Right lobe of liver (tissue), 6 donors: Measurements from ENCODE around the gene MTHFD1. TPM values are rescaled to one million over a fixed set of nuclear protein-coding genes. Genes with fewer than 3 reads are reported as not detected.
A peak's percentile ranks its signal among the peaks of the same experiment; 100 is the strongest.

Experiments
- ATAC-seq, 4 donors: fragments of 200-7000 bp; cut with Tn5 transposase; one replicate each; pipeline ENCODE4 v1.9.1; 2020; ENCODE audit warnings: mild to moderate bottlenecking in 4 of 4, moderate library complexity in 4 of 4
- DNase-seq, 3 donors: peaks; one replicate each; pipeline ENCODE4 v3.0.0-alpha.2; 2020
- H3K27ac ChIP-seq, 3 donors: fragments of 200-600 bp; one replicate each; pipeline ENCODE4 v1.8.0; 2022
- H3K27me3 ChIP-seq, 2 donors: fragments of 200-600 bp; one replicate each; pipeline ENCODE4 v1.8.0; 2022
- H3K36me3 ChIP-seq, 4 donors: fragments of 200-600 bp; sonication (generic) in 1 of 4; one replicate each; pipeline versions ENCODE4 v1.5.1 to v1.8.0; 2017 to 2022; ENCODE audit warnings: control low read depth in 1 of 4
- H3K4me1 ChIP-seq, 4 donors: fragments of 200-600 bp; sonication (generic) in 1 of 4; one replicate each; pipeline versions ENCODE4 v1.5.1 to v1.8.0; 2017 to 2022; ENCODE audit warnings: control low read depth in 1 of 4
- H3K4me3 ChIP-seq, 3 donors: fragments of 200-600 bp; one replicate each; pipeline ENCODE4 v1.8.0; 2022
- H3K9me3 ChIP-seq, 4 donors: fragments of 200-600 bp; sonication (generic) in 1 of 4; one replicate each; pipeline versions ENCODE4 v1.5.1 to v1.8.0; 2017 to 2022; ENCODE audit warnings: control low read depth in 1 of 4
- POLR2A ChIP-seq: fragments of 450-650 bp; IDR thresholded peaks from one replicate; pipeline ENCODE4 v1.6.1; 2017; ENCODE audit warnings: antibody characterized with exemption, mild to moderate bottlenecking
- WGBS: methylation state at CpG from one replicate; pipeline ENCODE4 v1.1.6; 2018; ENCODE audit warnings: low coverage, low lambda C conversion rate; ENCODE audit not compliant: insufficient coverage; ENCODE audit errors: missing lambda C conversion rate; 5-methylcytosine and 5-hydroxymethylcytosine counted together
- intact Hi-C, 2 donors: fragments of 100-400 bp; cut with DNase I; formaldehyde crosslinking; loops; one replicate each; pipeline versions ENCODE4 v1.11.2 to v1.14.1; 2022
- total RNA-seq, 6 experiments: library from RNA; depleted of rRNA in 2 of 6; stranded (reverse); fragments of >200 nt in 2 of 6; fragmentation: NEBNext Ultra II Directional in 3 of 6; extraction: Animal tissue kit (Norgen Biotek cat#: 25700) in 3 of 6; gene quantifications; one replicate each; pipeline versions ENCODE4 v1.1.0 to v1.2.4, GENCODE V29; 2016 to 2023
- TF ChIP-seq, protein P1 (sequence below), 4 donors: fragments of 200-600 bp in 3 of 4; fragments of 450-650 bp in 1 of 4; IDR thresholded peaks; one replicate each; pipeline versions ENCODE4 v1.5.1 to v1.8.0; 2016 to 2022; ENCODE audit warnings: antibody characterized with exemption in 4 of 4, mild to moderate bottlenecking in 2 of 4
- donor health status: DM: no; HTN: yes; CAD: no.
- donor health status: DM: no; HTN: no; CAD: no.
- donor health status: DM: no; HTN: no; CAD: no.
- donor health status: DM: no; HTN: yes; CAD: no.
- donor health status: DM: no; HTN: yes; CAD: no.

MTHFD1 gene
- total RNA-seq, 6 experiments from 2014 or later: 158 to 265 (median 200) TPM

DNA sequence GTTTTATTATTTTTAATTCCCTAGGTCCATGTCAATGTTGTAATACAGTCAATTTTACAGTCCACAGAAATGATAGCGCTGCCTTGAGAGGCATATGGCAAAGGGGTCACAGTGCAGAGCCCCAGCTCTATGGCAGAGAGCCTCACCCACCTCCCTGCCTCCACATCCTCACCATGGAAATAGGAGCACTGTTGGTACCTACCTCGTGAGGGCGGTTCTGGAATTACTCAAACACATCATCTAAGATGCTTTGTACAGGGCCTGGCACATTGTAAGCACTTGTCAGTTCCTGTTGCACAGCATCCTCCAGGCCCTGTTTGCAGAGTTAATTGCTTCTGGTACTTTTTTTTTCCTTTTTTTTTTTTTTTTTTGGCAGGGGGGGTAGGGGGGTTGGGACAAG lies 73.1 kb downstream of the MTHFD1 start:
- ATAC-seq: no peak
- 88% methylated on average over 3 of the region's 3 CpGs for WGBS
- Histone ChIP-seq H3K4me1 (peaks cover 0 to 15% (median 0%) of the 10 kb centered on the region in 4 donors), H3K4me3 (no peak overlapping the region), H3K27ac (no peak overlapping the region), H3K9me3 (no peaks in the 10 kb centered on the region), H3K36me3 (peaks cover 0 to 51% (median 10%) of the 10 kb centered on the region in 4 donors), H3K27me3 (no peaks in the 10 kb centered on the region)
- intact Hi-C loops: no loop called here
- TF ChIP-seq, protein P1, sequence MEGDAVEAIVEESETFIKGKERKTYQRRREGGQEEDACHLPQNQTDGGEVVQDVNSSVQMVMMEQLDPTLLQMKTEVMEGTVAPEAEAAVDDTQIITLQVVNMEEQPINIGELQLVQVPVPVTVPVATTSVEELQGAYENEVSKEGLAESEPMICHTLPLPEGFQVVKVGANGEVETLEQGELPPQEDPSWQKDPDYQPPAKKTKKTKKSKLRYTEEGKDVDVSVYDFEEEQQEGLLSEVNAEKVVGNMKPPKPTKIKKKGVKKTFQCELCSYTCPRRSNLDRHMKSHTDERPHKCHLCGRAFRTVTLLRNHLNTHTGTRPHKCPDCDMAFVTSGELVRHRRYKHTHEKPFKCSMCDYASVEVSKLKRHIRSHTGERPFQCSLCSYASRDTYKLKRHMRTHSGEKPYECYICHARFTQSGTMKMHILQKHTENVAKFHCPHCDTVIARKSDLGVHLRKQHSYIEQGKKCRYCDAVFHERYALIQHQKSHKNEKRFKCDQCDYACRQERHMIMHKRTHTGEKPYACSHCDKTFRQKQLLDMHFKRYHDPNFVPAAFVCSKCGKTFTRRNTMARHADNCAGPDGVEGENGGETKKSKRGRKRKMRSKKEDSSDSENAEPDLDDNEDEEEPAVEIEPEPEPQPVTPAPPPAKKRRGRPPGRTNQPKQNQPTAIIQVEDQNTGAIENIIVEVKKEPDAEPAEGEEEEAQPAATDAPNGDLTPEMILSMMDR (IDR thresholded peaks at IDR 0.05): no peak
- TF ChIP-seq POLR2A: no peak
- no peak for DNase-seq

DNA sequence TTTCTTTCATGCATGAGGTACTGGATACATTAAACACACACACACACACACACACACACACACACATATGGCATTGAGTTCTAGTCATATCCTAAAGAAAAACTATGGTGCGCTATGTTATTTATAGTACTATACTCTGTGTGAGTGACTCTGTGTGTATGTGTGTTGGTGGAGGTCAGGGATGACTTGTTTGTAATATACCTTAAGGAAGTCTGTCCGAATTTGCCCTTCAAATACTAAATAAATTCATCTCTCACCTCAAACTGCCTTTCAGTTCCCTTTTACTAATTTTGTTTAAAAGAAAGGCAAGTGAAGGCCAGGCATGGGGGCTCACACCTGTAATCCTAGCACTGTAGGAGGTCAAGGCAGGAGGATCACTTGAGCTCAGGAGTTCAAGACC lies 75.0 kb downstream of the MTHFD1 start:
- intact Hi-C loops: no loop called here
- TF ChIP-seq POLR2A: no peak
- TF ChIP-seq, protein P1 (IDR thresholded peaks at IDR 0.05): no peak
- WGBS: 100% methylated on average over 2 of the region's 2 CpGs
- ATAC-seq: no peak
- H3K36me3 ChIP-seq: peaks cover 0 to 33% (median under 1%) of the 10 kb centered on the region in 4 donors
- no peak for DNase-seq
- no peaks in the 10 kb centered on the region for H3K9me3 ChIP-seq
- H3K27me3 ChIP-seq: no peaks in the 10 kb centered on the region
- H3K4me3 ChIP-seq: no peak overlapping the region
- peaks cover 0 to 15% (median 0%) of the 10 kb centered on the region in 4 donors for H3K4me1 ChIP-seq
- H3K27ac ChIP-seq: no peak overlapping the region

DNA sequence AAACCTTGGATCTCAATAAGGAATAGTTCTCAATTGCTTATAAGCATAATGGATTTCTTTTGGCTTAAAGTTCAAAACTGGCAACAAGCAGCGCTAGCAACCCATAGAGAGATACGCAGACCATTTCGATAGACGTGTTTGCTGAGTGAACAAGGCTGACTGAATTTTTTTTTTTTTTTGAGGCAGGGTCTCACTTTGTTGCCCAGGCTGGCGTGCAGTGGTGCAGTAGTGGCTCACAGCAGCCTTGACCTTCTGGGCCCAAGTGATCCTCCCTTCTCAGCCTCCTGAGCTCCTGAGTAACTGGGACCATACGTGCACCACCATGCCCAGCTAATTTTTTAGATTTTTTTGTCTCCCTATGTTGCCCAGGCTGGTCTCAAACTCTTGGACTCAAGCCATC lies 75.7 kb downstream of the MTHFD1 start:
- WGBS: 67% methylated on average over 3 of the region's 6 CpGs
- no peaks in the 10 kb centered on the region for H3K27me3 ChIP-seq
- H3K36me3 ChIP-seq: peaks cover 0 to 26% (median 0%) of the 10 kb centered on the region in 4 donors
- H3K9me3 ChIP-seq: no peaks in the 10 kb centered on the region
- H3K27ac ChIP-seq: no peak overlapping the region
- no peak for TF ChIP-seq POLR2A
- TF ChIP-seq, protein P1 (IDR thresholded peaks at IDR 0.05): no peak
- DNase-seq: no peak
- ATAC-seq: no peak
- peaks cover 0 to 15% (median 0%) of the 10 kb centered on the region in 4 donors for H3K4me1 ChIP-seq
- H3K4me3 ChIP-seq: no peak overlapping the region
- intact Hi-C loops: no loop called here

DNA sequence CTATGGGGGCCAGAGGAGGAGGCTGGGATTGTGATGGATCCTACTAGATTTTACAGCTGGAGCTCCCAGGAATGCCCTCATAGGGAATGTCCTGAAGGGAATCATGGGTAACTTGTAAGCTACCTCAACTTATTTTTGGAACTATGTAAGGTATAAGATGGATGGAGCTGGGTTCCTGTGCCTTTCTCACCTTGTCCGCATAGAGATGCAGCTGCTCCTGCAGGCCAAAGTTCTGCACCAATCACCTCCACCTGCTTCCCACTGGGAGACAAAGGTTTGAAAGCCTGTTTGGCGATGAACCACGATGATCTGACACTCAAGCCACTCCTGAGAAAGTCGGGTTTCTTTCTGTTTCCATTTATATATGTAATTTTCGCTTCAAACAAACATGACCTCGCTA lies 76.5 kb downstream of the MTHFD1 start:
- Histone ChIP-seq H3K4me3 (peak overlapping the region; percentile 55 to 60 (median 57)), H3K9me3 (no peaks in the 10 kb centered on the region), H3K4me1 (peaks cover 0 to 15% (median 0%) of the 10 kb centered on the region in 4 donors), H3K27me3 (no peaks in the 10 kb centered on the region), H3K27ac (no peak overlapping the region), H3K36me3 (peaks cover 0 to 19% (median 0%) of the 10 kb centered on the region in 4 donors)
- ATAC-seq (peak; percentile 20 to 46 (median 36)), DNase-seq (no peak)
- WGBS: 2% methylated on average over 5 of the region's 6 CpGs
- intact Hi-C loops: no loop called here
- no peak for TF ChIP-seq POLR2A
- TF ChIP-seq, protein P1 (IDR thresholded peaks at IDR 0.05): no peak
